ENCODE data around the gene DIDO1. TPM values are rescaled to one million over a fixed set of nuclear protein-coding genes. Genes with fewer than 3 reads are reported as not detected.

The DIDO1 gene
- polyA plus RNA-seq, 1 of the 3 experiments (the other 2 are of a cell fraction): 14.7 TPM

- Histone ChIP-seq H3K9me3 (no peaks in the 10 kb centered on the region), H3K27me3 (ENCODE audit: insufficient read depth) (no peaks in the 10 kb centered on the region), H3K4me1 (ENCODE audit: control insufficient read depth in 1 of 2, insufficient read depth in 2 of 2, low read depth in 1 of 2, low read length in 1 of 2) (peaks cover 4 to 19% of the 10 kb centered on the region in 2 experiments; a peak in 3 of 4 replicates), H3K9me2 (no peaks in the 10 kb centered on the region), H3K27ac (ENCODE audit: low read depth in 2 of 2, low read length in 1 of 2) (peak overlapping the region; percentile 82 to 93; a peak in 2 of 4 replicates), H2AFZ (ENCODE audit: low read depth) (no peak overlapping the region), H3K4me2 (no peak overlapping the region), H4K20me1 (ENCODE audit: insufficient read depth) (no peaks in the 10 kb centered on the region), H3K36me3 (replicated peaks in 1 of 2; ENCODE audit: control insufficient read depth in 1 of 2, insufficient read depth in 2 of 2, low read length in 1 of 2) (peaks cover 5 to 21% of the 10 kb centered on the region in 2 experiments), H3K4me3 (ENCODE audit: low read depth in 2 of 2, low read length in 1 of 2) (no peak overlapping the region), H3F3A (replicated peaks; ENCODE audit: insufficient read depth) (peaks cover 31% of the 10 kb centered on the region), H3K9ac (no peak overlapping the region), H3K79me2 (ENCODE audit: insufficient read depth) (no peaks in the 10 kb centered on the region)
- peak; percentile 31 for DNase-seq
- no peak for TF ChIP-seq TAF1 (IDR thresholded peaks at IDR 0.05; ENCODE audit: borderline replicate concordance, low read depth, low read length)
- no peak for TF ChIP-seq JUND (IDR thresholded peaks at IDR 0.05)
- no peak for TF ChIP-seq TCF12 (IDR thresholded peaks at IDR 0.05)
- TF ChIP-seq NRF1 (IDR thresholded peaks at IDR 0.05; ENCODE audit: low read depth, low read length): no peak
- no peak for TF ChIP-seq MEF2A (IDR thresholded peaks at IDR 0.05; ENCODE audit: borderline replicate concordance, low read depth)
- no peak for TF ChIP-seq YY1 (IDR thresholded peaks at IDR 0.05; ENCODE audit: low read depth)
- TF ChIP-seq FOXJ3 (CRISPR knock-in tag; IDR thresholded peaks at IDR 0.05): no peak
- TF ChIP-seq POLR2AphosphoS5 (IDR thresholded peaks at IDR 0.05; ENCODE audit: low read depth, low read length): no peak
- TF ChIP-seq REST (IDR thresholded peaks at IDR 0.05; ENCODE audit: low read depth, low read length): no peak
- TF ChIP-seq, protein P1, sequence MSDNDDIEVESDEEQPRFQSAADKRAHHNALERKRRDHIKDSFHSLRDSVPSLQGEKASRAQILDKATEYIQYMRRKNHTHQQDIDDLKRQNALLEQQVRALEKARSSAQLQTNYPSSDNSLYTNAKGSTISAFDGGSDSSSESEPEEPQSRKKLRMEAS (IDR thresholded peaks at IDR 0.05; ENCODE audit: low read depth): no peak
- TF ChIP-seq TEAD4 (IDR thresholded peaks at IDR 0.05; ENCODE audit: borderline replicate concordance, insufficient read depth): no peak
- TF ChIP-seq RCOR1 (IDR thresholded peaks at IDR 0.05; ENCODE audit: low read length): no peak
- TF ChIP-seq, protein P2, sequence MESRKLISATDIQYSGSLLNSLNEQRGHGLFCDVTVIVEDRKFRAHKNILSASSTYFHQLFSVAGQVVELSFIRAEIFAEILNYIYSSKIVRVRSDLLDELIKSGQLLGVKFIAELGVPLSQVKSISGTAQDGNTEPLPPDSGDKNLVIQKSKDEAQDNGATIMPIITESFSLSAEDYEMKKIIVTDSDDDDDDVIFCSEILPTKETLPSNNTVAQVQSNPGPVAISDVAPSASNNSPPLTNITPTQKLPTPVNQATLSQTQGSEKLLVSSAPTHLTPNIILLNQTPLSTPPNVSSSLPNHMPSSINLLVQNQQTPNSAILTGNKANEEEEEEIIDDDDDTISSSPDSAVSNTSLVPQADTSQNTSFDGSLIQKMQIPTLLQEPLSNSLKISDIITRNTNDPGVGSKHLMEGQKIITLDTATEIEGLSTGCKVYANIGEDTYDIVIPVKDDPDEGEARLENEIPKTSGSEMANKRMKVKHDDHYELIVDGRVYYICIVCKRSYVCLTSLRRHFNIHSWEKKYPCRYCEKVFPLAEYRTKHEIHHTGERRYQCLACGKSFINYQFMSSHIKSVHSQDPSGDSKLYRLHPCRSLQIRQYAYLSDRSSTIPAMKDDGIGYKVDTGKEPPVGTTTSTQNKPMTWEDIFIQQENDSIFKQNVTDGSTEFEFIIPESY (IDR thresholded peaks at IDR 0.05; ENCODE audit: borderline replicate concordance, low read depth): no peak
- no peak for TF ChIP-seq GATA2 (CRISPR knock-in tag; IDR thresholded peaks at IDR 0.05)
- no peak for TF ChIP-seq CTCF (IDR thresholded peaks at IDR 0.05)
- no peak for TF ChIP-seq GABPA (IDR thresholded peaks at IDR 0.05; ENCODE audit: low read depth)
- ChIA-PET CTCF (interaction anchor here (0.5 to 7.4 kb wide), 10 partner anchors 10 to 133 kb away, joined by 3 to 86 read pairs (median 18); partner anchors contain the start of gene TCFL5), POLR2A (interaction anchor here (1.7 kb wide), 1 partner anchor 11 kb away, joined by 14 read pairs; no protein-coding TSS in a partner anchor)
- WGBS (ENCODE audit: low lambda C conversion rate): 94% methylated on average over 11 of the region's 13 CpGs
These were observed 49.8 kb downstream of the DIDO1 start for GRCh38 chr20:62876501-62876901.
